Heart right ventricle (tissue), 16 donors: ENCODE data around the gene MIB1. TPM values are rescaled to one million over a fixed set of nuclear protein-coding genes. Genes with fewer than 3 reads are reported as not detected.

Source experiments
- ATAC-seq, 8 donors: fragments of 200-7000 bp; cut with Tn5 transposase; one replicate each; pipeline ENCODE4 v1.9.1; 2020; ENCODE audit warnings: mild to moderate bottlenecking in 8 of 8, moderate library complexity in 8 of 8, moderate number of reproducible peaks in 1 of 8
- DNase-seq, 2 donors: peaks; one replicate each; pipeline ENCODE4 v3.0.0-alpha.2; 2020
- H3K27ac ChIP-seq, 10 donors: fragments of 200-600 bp; sonication (generic) in 2 of 10; one replicate each; pipeline versions ENCODE4 v1.5.0 to v1.8.0; 2020 to 2022; ENCODE audit warnings: mild to moderate bottlenecking in 3 of 10
- H3K27me3 ChIP-seq, 7 donors: fragments of 200-600 bp; one replicate each; pipeline ENCODE4 v1.8.0; 2021 to 2022; ENCODE audit warnings: mild to moderate bottlenecking in 2 of 7
- H3K36me3 ChIP-seq, 9 donors: fragments of 200-600 bp; sonication (generic) in 1 of 9; one replicate each; pipeline versions ENCODE4 v1.5.0 to v1.8.0; 2020 to 2022; ENCODE audit warnings: mild to moderate bottlenecking in 2 of 9
- H3K4me1 ChIP-seq, 9 donors: fragments of 200-600 bp; sonication (generic) in 1 of 9; one replicate each; pipeline versions ENCODE4 v1.5.0 to v1.8.0; 2020 to 2022; ENCODE audit warnings: mild to moderate bottlenecking in 4 of 9
- H3K4me3 ChIP-seq, 10 donors: fragments of 200-600 bp; sonication (generic) in 2 of 10; one replicate each; pipeline versions ENCODE4 v1.5.0 to v1.8.0; 2020 to 2022; ENCODE audit warnings: mild to moderate bottlenecking in 7 of 10, moderate library complexity in 2 of 10
- H3K9me3 ChIP-seq, 11 donors: fragments of 200-600 bp in 10 of 11; sonication (generic) in 2 of 11; one replicate each; pipeline versions ENCODE4 v1.5.0 to v1.8.0; 2013 to 2022; ENCODE audit warnings: mild to moderate bottlenecking in 2 of 11, control low read depth in 1 of 11, moderate library complexity in 1 of 11
- WGBS, 2 donors: extraction: QIAGEN DNeasy Blood & Tissue Kit; methylation state at CpG; one replicate each; pipeline ENCODE4 v1.1.7; 2013; ENCODE audit warnings: inconsistent platforms in 1 of 2; 5-methylcytosine and 5-hydroxymethylcytosine counted together
- intact Hi-C, 10 donors: fragments of 100-400 bp; cut with DNase I; formaldehyde crosslinking; loops; one replicate each; pipeline versions ENCODE4 v1.11.1 to v1.14.2; 2022
- polyA plus RNA-seq, 2 donors: library from polyadenylated mRNA; stranded (reverse); fragments of 200-250 nt; gene quantifications; one replicate each; pipeline ENCODE4 v1.2.3, GENCODE V29; 2013
- total RNA-seq, 10 donors: library from RNA; stranded (reverse); fragmentation: NEBNext Ultra II Directional in 3 of 10; extraction: Animal tissue kit (Norgen Biotek cat#: 25700) in 3 of 10; gene quantifications; one replicate each; pipeline versions ENCODE4 v1.2.1 to v1.2.4, GENCODE V29; 2021 to 2023
- TF ChIP-seq, protein P1 (sequence below), 9 donors: fragments of 200-600 bp; sonication (generic) in 2 of 9; IDR thresholded peaks; one replicate each; pipeline versions ENCODE4 v1.5.0 to v1.8.0; 2021 to 2022; ENCODE audit warnings: antibody characterized with exemption in 9 of 9, mild to moderate bottlenecking in 5 of 9, moderate library complexity in 1 of 9
- donor health status: Arrhythmogenic right ventricular cardiomyopathy.
- donor health status: ischemic (EF 13 %, LVEDD 7.1; RV severe dilation, severe dysfunction).
- donor health status: healthy with polysubstance abuse.
- donor health status: DM: no; HTN: yes; CAD: no.
- donor health status: DM: no; HTN: no; CAD: no.
- donor health status: ischemic (EF 25% LVEDD 6.9; RV normal size, moderate dysfunction).
- donor health status: ischemic (EF 25% LVEDD 5.7; RV mildly dilated, moderate dysfunction).
- donor health status: healthy.
- donor health status: DM: yes; HTN: yes; CAD: no.
- donor health status: Ischemic cardiomyopathy.
- donor health status: ischemic (EF 35%, LVEDD 5.7; RV mildly dilated, moderate dysfunction).
- donor health status: nonischemic (EF 11% LVEDD 7.7; RV severe dilation, severe dysfunction).
- donor health status: DM: yes; HTN: yes; CAD: no.
- donor health status: PGD.
- donor health status: ischemic (EF 29% LVEDD 5.4; RV normal size, mild dysfunction).
- donor health status: nonischemic (EF 23%, LVEDD 6.1; RV moderate dilation, normal function).

The MIB1 gene
- total and polyA plus RNA-seq, 12 donors, result 3.7 to 32.2 (median 25.0) TPM

GRCh38 chr18:21741312-21741561 is 645 bp downstream of the MIB1 start:
- Histone ChIP-seq H3K4me1 (peaks cover 0 to 44% (median 15%) of the 10 kb centered on the region in 9 donors), H3K27me3 (no peaks in the 10 kb centered on the region), H3K9me3 (peaks cover 0 to 10% (median 0%) of the 10 kb centered on the region in 11 donors), H3K4me3 (peak overlapping the region; percentile 66 to 99 (median 89)), H3K36me3 (no peaks in the 10 kb centered on the region), H3K27ac (peak overlapping the region; percentile 83 to 99 (median 98))
- DNase-seq, result peak in 1 of 2 donors; percentile 64
- TF ChIP-seq, protein P1, sequence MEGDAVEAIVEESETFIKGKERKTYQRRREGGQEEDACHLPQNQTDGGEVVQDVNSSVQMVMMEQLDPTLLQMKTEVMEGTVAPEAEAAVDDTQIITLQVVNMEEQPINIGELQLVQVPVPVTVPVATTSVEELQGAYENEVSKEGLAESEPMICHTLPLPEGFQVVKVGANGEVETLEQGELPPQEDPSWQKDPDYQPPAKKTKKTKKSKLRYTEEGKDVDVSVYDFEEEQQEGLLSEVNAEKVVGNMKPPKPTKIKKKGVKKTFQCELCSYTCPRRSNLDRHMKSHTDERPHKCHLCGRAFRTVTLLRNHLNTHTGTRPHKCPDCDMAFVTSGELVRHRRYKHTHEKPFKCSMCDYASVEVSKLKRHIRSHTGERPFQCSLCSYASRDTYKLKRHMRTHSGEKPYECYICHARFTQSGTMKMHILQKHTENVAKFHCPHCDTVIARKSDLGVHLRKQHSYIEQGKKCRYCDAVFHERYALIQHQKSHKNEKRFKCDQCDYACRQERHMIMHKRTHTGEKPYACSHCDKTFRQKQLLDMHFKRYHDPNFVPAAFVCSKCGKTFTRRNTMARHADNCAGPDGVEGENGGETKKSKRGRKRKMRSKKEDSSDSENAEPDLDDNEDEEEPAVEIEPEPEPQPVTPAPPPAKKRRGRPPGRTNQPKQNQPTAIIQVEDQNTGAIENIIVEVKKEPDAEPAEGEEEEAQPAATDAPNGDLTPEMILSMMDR (IDR thresholded peaks at IDR 0.05), result no peak
- intact Hi-C loops, result loop anchor here in 5 of 10 donors (2.0 to 10.0 kb wide), 6 partner anchors 36 to 1234 kb away; partner anchors contain the start of genes ABHD3 (in 2 of the 5) and ESCO1 (in 2 of the 5)
- ATAC-seq, result no peak
- WGBS, 2 donors, result 0 to 2% methylated on average over 30 to 41 of the region's 41 CpGs

- Histone ChIP-seq H3K27ac (peak overlapping the region; percentile 83 to 99 (median 98)), H3K4me3 (peak overlapping the region; percentile 66 to 99 (median 89)), H3K36me3 (no peaks in the 10 kb centered on the region), H3K27me3 (no peaks in the 10 kb centered on the region), H3K9me3 (peaks cover 0 to 8% (median 0%) of the 10 kb centered on the region in 11 donors), H3K4me1 (peaks cover 0 to 47% (median 20%) of the 10 kb centered on the region in 9 donors)
- DNase-seq, result peak; percentile 22 to 30
- intact Hi-C loops, result loop anchor here in 5 of 10 donors (2.0 to 10.0 kb wide), 6 partner anchors 37 to 1233 kb away; partner anchors contain the start of genes ABHD3 (in 2 of the 5) and ESCO1 (in 2 of the 5)
- TF ChIP-seq, protein P1 (IDR thresholded peaks at IDR 0.05), result no peak
- 1% methylated on average over 43 to 49 of the region's 49 CpGs for WGBS, 2 donors
- ATAC-seq, result peak in 2 of 8 donors; percentile 1 to 3
Measured at GRCh38 chr18:21741562-21742314, 1.1 kb downstream of the MIB1 start.

DNA sequence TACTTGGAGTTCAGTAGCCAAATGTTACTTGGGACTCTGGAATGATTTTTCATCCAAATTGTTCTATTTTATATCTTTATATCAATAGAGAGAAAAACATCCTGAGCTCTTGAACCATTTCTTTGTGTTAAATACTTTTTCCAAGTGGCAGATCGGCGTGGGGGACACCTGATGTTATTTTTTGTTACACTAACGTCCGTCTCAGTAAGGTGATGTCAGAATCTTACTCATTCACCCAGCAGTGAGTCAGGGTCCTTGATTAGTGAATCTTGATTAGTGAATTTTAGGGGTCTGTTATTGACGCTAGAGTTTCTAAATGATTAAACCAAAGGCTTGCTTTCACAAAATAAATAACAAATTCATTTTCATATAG is 1.7 kb downstream of the MIB1 start:
- H3K27me3 ChIP-seq, result no peaks in the 10 kb centered on the region
- H3K27ac ChIP-seq, result peak overlapping the region in 5 of 10 donors; percentile 95 to 98 (median 97)
- H3K4me1 ChIP-seq, result peaks cover 0 to 53% (median 26%) of the 10 kb centered on the region in 9 donors
- TF ChIP-seq, protein P1 (IDR thresholded peaks at IDR 0.05), result no peak
- no peaks in the 10 kb centered on the region for H3K36me3 ChIP-seq
- peak overlapping the region; percentile 66 to 99 (median 89) for H3K4me3 ChIP-seq
- intact Hi-C loops, result loop anchor here in 4 of 10 donors (5.0 to 10.0 kb wide), 5 partner anchors 40 to 1232 kb away; partner anchors contain the start of genes ESCO1 (in 2 of the 4) and ABHD3 (in 1 of the 4)
- ATAC-seq (no peak), DNase-seq (no peak)
- WGBS, 2 donors, result 50 to 58% methylated on average over 5 of the region's 5 CpGs
- H3K9me3 ChIP-seq, result peaks cover 0 to 2% (median 0%) of the 10 kb centered on the region in 11 donors

DNA sequence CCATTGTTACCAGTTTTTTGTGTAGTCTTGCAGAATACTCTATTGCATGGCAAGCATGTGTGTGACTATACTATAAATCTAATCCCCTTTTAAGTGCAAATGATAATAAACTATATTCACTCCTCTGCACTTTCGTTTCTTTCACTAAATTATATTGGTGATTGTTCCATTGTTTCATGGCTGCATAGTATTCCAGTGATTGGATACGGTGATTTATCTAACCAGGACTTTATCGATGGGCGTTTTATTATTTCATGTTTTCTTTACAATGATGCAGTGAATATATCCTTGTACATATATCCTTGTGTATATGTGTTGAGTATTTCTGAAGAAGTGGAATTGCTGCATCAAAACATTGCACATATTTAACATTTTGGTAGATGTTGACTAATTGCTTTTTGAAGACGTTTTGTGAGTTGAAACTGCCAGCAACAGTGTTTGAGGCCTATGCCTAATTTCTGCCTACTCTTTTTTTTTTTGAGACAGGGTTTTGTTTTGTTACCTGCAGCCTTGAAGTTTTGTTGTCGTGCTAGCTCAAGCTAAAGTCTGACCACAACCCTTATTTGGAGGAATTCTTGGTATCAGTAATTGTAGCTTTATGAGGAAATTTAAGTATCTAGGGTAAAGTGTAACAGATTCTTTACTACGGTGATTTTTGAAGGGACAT is 2.7 kb downstream of the MIB1 start:
- Histone ChIP-seq H3K4me1 (peaks cover 0 to 61% (median 33%) of the 10 kb centered on the region in 9 donors), H3K9me3 (no peaks in the 10 kb centered on the region), H3K36me3 (no peaks in the 10 kb centered on the region), H3K27ac (no peak overlapping the region), H3K4me3 (peak overlapping the region in 2 of 10 donors; percentile 90 to 91), H3K27me3 (no peaks in the 10 kb centered on the region)
- TF ChIP-seq, protein P1 (IDR thresholded peaks at IDR 0.05), result no peak
- no peak for ATAC-seq
- WGBS, 2 donors, result 84 to 87% methylated on average over 7 of the region's 7 CpGs
- intact Hi-C loops, result loop anchor here in 4 of 10 donors (5.0 to 10.0 kb wide), 5 partner anchors 41 to 1232 kb away; partner anchors contain the start of genes ESCO1 (in 2 of the 4) and ABHD3 (in 1 of the 4)
- no peak for DNase-seq
